Daoy (cell line): ENCODE data around the gene PSME3. TPM values are rescaled to one million over a fixed set of nuclear protein-coding genes. Genes with fewer than 3 reads are reported as not detected.
"Not testable (repeated sequence)": the region's sequence is repeated elsewhere in the genome, so short reads cannot be mapped to it uniquely, and the experiment has no call there.

Experiments used
- DNase-seq: peaks from one replicate; pipeline ENCODE4 v3.0.0-alpha.2; 2015; ENCODE audit warnings: low read depth
- total RNA-seq: library from RNA; depleted of rRNA; stranded (reverse); fragments of >200 nt; shearing (Covaris generic); gene quantifications from 2 replicates; pipeline ENCODE4 v1.2.3, GENCODE V29; 2014; rRNA removed

PSME3 gene
- total RNA-seq, 1 experiment from 2014 or later = 118 TPM

DNA sequence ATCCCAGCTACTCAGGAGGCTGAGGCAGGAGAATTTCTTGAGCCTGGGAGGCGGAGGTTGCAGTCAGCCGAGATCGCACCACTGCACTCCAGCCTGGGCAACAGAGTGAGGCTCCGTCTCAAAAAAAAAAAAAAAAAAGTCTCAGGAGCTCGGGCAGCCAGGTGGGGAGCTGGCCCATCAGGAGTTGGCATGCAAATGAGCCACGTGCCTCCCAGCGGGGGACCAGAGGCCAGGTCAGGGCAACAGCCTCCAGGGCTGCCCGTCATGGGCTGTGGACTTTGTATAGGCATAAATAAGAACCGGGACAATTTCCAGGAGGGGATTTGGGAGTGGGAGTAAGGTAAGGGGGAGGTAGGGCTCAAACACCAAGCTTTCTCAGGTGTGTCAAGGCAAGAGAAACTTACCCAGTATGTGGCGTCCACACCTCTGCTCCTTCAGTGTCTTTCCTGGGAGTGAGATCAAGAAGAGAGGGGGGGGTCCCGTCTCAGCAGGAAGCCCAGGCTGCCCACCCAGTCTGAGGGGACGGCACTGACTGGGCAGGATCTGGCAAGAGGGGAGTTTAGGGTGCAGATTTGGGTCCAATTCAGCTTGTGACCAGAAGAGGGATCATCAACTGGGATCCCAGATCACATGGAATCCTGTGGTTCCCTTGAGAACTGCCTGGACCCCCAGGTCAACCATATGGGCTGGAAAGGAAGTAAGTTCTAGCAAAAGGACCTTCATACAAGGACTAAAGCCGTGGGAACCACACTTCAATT, 45.1 kb downstream of the PSME3 start:
- no peak for DNase-seq

DNA sequence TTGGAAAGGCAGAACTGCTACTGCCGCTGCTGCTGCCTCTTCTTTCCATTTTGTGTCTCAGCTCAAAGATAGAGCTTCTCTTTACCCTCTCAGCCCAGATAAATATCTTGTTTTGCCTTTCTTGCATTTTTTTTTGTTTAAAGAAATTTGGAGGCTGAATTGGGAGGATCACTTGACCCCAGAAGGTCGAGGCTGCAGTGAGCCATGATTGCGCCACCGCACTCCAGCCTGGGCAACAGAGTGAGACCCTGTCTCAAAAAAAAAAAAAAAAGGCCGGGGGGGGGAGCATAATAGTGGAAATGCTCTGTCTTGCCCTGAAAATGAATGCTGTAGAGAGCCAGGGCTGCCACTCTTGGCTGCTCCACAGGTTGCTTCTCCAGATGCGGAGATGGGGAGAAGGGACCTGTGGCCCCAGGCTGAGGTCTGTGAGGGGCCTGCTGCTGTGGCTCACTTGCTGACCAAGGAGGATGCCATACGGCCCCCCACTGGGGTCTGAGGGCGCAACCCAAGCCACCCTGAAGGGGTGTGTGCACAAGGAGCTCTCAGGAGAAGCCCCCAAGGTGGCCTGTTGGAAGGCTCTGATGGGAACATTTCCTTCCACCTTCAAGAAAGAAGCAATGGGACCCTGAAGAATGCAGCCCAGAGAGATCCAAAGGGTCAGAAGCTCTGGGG, 45.9 kb downstream of the PSME3 start:
- DNase-seq = no peak

DNA sequence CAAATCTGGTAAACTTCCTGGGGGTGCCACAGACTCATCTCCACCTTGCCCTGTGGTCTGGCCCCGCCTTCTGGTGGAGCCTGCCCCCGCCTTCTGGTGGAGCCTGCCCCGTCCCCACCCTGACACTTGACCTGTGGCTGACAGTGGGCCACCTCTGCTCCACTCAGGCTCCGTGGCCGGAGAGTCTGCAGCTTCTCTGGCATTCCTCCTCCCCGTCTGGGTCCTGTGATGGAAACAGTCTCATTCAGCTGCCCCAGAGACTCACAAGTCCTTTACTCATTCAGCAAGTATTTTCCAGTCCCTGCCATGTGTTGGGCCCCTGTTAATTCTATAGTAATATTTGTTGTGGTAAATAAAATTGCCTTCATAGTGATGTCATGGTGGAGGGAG, 46.4 kb downstream of the PSME3 start:
- DNase-seq = no peak

DNA sequence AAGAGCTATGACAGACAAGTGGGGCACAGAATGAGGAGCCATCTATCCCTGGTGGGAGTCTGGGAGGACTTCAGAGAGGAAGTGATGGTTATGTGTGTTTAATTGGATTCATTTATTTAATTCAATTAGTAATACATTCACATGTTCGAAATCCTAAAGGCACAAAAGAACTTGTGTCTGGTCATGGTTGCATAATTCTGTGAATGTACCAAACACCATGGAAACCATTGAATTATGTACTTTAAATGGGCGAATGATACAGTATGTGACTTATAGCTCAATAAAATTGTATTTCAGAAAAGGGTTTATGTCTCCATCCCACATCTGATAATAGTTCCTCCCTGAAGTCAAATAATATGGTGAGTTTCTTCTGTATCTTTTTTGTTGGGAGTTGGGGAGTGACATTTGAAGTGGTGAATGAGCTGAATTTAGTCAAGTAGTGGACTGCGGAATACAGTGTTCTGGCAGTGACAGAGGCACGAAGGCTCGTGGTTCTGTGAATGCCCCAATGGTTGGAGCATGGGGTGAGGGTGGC, 47.6 kb downstream of the PSME3 start:
- DNase-seq = no peak

DNA sequence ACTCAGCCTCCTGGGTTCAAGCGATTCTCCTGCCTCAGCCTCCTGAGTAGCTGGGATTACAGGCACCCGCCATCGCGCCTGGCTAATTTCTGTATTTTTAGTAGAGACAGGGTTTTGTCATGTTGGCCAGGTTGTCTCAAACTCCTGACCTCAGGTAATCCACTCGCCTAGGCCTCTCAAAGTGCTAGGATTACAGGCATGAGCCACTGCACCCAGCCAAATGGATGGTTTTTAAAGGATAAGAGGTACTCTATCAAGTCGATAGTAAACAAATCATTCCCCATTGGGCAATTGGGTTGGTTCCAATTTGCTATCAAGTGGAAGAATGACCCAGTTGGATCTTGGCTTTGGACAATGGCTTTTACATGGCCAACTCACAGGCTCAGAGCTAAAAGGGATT, 48.5 kb downstream of the PSME3 start:
- not testable (repeated sequence) for DNase-seq

DNA sequence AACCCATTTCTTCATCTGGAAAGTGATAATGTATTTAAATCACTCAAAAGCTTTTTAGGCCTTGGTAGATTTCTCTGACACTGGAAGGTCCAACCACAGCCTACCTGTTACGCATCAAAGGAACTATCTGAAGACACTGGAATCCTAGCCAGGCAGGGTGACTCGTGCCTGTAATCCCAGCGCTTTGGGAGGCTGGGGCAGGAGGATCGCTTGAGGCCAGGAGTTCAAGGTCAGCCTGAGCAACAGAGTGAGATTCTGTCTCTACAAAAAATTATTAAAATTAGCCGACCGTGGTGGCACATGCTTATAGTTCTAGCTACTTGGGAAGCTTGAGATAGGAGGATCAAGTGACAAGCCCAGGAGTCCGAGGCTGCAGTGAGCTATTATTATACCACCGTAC, 49.0 kb downstream of the PSME3 start:
- no peak for DNase-seq

DNA sequence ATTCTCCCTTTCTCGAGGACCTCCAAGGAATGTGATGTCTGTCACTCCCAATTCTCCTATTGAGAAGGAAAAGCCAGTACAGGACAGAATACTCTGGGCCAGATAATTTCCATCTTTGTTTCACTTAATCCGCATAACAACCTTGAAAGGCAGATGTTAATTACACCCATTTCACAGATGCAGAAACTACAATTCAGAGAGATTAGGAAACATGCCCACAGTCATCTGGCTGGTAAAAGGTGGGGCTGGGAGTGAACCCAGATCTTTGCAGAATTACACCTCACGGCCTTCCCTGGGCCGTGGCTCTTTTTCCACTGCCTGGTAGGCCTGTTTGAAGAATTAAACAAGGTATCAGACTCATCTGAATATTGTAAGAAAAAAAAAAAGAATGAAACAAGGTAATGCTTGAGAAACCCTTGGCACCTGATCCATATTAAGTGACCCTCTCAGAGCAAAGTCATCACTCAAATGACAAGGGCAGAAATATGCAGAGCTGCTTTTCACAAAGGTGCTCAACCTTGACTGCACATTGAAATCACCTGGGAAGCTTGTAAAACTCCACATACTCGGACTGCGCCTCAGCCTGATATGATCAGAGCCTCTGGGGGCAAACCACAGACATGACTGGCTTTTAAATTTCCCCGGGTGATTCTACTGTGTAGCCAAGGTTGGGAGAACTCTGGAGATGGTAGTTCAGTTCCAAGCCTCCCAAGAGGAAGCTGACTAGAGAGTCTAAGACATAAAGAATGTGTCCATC, 50.8 kb downstream of the PSME3 start:
- DNase-seq = peak; percentile 13

DNA sequence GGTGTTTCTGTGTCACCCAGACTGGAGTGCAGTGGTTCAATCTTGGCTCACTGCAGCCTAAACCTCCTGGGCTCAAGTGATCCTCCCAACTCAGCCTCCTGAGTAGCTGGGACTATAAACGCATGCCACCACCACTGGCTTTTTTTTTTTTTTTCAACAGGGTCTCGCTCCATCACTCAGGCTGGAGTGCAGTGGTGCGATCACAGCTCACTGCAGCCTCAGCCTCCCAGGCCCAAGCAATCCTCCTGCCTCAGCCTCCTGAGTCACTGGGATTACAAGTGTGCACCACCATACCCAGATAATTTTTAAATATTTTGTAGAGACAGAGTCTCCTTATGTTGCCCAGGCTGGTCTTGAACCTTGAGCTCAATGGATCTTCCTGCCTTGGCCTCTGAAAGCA, 52.6 kb downstream of the PSME3 start:
- not testable (repeated sequence) for DNase-seq

DNA sequence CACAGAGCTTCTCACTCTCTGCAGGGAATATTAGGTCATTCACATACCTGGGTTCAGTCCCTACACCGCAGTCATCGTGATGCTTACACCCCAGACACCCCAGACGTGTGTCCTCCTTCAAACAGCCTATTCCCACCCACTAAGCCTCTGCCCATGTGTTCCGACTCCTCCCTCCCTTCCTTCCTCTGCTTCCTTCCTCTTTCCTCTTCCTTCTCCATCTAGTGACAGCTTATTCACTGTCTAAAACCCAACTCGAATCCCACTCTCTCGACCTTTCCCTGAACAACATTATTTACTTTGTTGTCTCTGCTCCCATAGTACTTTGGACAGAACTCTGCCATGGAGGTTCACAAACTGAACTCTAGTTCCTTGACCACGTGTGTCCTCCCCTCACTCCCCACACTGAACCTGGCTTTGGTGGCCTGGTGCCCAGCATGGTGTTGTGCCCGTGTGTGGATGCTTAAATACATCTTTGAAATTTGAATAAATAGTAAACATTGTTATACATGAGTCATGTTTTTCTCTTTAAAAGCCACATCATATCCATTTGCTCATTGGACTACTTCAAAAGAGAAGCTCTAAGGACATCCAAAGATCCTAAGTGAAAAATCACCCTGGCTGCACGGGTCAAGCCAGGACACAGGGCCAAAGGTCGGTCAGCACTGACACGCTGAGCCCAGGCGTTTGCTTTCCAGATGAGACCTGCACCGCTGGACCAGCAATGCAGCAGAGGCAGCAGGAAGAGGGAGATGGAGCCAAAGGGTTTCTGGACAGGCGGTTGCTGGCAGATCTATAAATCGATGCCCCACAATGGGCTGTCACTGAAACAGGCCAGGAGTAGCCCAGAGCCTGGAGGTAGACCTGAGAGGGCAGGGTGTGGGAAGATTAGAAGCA, 53.3 kb downstream of the PSME3 start:
- DNase-seq = no peak

DNA sequence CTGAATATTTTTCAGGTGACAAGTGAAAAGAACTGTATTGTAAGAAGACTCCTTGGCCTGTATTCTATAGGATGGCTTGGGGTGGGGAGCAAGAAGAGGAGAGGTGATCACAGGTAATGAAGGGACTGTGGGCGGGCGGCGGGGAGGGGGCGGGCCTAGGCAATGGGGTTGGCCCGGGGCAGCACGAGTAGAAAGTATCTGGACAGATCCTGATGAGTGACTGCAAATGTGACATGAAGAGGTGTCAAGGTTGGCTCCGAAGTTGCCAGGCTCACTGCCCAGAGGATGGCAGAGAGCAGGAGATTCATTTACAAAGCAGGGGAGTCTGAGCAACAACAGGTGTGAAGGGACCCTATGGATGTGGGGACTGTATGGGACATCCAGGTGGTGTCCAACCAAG, 56.6 kb downstream of the PSME3 start:
- DNase-seq = no peak

DNA sequence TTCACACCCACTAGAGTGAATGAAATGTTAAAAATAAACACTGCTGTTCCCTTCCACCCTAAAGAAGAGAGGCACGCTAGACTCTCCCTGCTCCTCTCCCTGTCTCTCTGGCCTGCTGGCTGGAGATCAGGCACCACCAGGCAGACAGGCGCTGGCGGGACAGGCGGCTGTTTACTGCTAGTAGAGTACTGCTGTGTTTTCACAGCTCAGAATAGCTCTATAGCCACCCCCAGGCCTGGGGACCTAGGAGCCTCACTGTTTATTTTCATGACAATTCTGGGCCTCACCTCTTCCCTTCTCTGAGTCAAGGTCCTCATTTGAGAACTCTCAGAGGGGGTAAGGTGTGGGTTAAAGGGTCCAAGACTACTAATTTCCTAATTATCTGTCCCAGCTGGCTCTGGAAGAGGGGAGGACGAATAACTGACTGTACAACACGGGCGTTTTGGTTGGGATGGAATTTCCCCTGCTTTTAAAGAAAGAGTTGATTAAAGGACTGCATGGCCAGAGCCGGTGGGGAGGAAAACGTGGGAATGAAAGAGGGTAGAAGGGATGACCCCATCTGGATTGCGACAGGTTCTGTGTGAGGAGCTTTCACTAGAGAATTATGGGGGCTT, 58.4 kb downstream of the PSME3 start:
- peak; percentile 39 for DNase-seq

DNA sequence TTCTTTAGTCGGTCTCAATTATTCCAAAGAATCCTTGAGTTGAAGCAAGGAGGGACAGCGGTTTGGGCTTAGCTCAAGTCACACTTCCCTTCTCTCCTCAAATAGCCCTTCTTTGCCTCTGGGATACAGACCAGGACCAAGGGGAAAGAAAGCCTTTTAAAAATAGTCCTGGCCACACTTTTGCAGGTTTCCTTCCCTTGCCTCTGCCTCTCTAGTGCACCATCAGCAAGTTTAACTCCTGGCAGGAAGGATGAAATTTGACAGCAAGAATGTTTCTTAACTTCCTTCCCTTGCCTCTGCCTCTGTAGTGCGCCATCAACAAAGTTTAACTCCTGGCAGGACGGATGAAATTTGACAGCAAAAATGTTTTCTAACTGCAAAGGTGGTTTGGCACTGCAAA, 60.2 kb downstream of the PSME3 start:
- DNase-seq = no peak

Other genes with a start within 250 kb of the PSME3 start
- 16.3 and 22.1 TPM in 2 replicates for gene RETREG3, start 224.0 kb upstream of the PSME3 start, total RNA-seq
- gene TUBG1, start 223.7 kb upstream of the PSME3 start, total RNA-seq = 36.9 and 54.3 TPM in 2 replicates
- gene TUBG2, start 174.1 kb upstream of the PSME3 start, total RNA-seq = 5.8 and 9.0 TPM in 2 replicates
- gene PLEKHH3, start 156.4 kb upstream of the PSME3 start, total RNA-seq = 2.5 and 8.9 TPM in 2 replicates
- gene CCR10, start 151.6 kb upstream of the PSME3 start, total RNA-seq = 0.29 TPM in 1 of 2 replicates, not detected in the other
- gene CNTNAP1, start 150.9 kb upstream of the PSME3 start, total RNA-seq = 2.1 and 7.4 TPM in 2 replicates
- gene EZH1, start 88.4 kb upstream of the PSME3 start, total RNA-seq = 5.1 and 6.8 TPM in 2 replicates
- gene RAMP2, start 72.2 kb upstream of the PSME3 start, total RNA-seq = 2.7 TPM in 1 of 2 replicates, not detected in the other
- 60.7 and 69.9 TPM in 2 replicates for gene VPS25, start 59.9 kb upstream of the PSME3 start, total RNA-seq
- 1.7 and 2.1 TPM in 2 replicates for gene WNK4, start 52.8 kb upstream of the PSME3 start, total RNA-seq
- gene COA3, start 34.7 kb upstream of the PSME3 start, total RNA-seq = 63.5 and 75.8 TPM in 2 replicates
- gene CNTD1, start 34.5 kb upstream of the PSME3 start, total RNA-seq = 0.06 TPM in 1 of 2 replicates, not detected in the other
- 37.2 and 61.3 TPM in 2 replicates for gene BECN1, start 9.1 kb upstream of the PSME3 start, total RNA-seq
- 0.89 and 1.0 TPM in 2 replicates for gene AOC2, start 11.2 kb downstream of the PSME3 start, total RNA-seq
- gene AOC3, start 17.8 kb downstream of the PSME3 start, total RNA-seq = 0.06 and 0.11 TPM in 2 replicates
- gene G6PC1, start 67.4 kb downstream of the PSME3 start, total RNA-seq = not detected in 2 replicates
- 21.1 and 25.7 TPM in 2 replicates for gene AARSD1, start 131.1 kb downstream of the PSME3 start, total RNA-seq
- 0.06 and 0.23 TPM in 2 replicates for gene PTGES3L, start 146.7 kb downstream of the PSME3 start, total RNA-seq
- gene RUNDC1, start 147.2 kb downstream of the PSME3 start, total RNA-seq = 4.2 and 4.3 TPM in 2 replicates
- 1,016 and 1,106 TPM in 2 replicates for gene RPL27, start 165.0 kb downstream of the PSME3 start, total RNA-seq
- gene IFI35, start 173.4 kb downstream of the PSME3 start, total RNA-seq = 6.0 and 7.8 TPM in 2 replicates
- gene VAT1, start 189.0 kb downstream of the PSME3 start, total RNA-seq = 57.9 and 69.3 TPM in 2 replicates
- gene RND2, start 191.8 kb downstream of the PSME3 start, total RNA-seq = 0.11 TPM in 1 of 2 replicates, not detected in the other